Measurements from ENCODE around the gene SRP14.
"Not testable (repeated sequence)": the region's sequence is repeated elsewhere in the genome, so short reads cannot be mapped to it uniquely, and the experiment has no call there.

DNA sequence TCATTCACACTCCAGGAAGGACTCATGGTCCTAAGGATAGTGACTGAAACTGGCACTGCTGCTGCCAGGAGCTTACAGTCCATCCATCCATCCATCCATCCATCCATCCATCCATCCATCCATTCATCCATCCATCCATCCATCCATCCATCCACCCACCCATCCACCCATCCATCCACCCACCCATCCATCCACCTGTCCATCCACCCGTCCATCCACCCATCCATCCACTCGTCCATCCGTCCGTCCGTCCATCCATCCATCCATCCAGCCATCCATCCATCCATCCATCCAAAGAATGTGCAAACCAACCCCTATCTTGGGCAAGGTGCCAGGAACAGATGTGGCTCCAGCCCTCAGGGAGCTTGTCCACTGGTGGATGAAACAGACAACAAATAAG, 46.0 kb downstream of the SRP14 start:
- not testable (repeated sequence) for TF ChIP-seq POLR2A (IDR thresholded peaks at IDR 0.05)
- TF ChIP-seq, protein P1, sequence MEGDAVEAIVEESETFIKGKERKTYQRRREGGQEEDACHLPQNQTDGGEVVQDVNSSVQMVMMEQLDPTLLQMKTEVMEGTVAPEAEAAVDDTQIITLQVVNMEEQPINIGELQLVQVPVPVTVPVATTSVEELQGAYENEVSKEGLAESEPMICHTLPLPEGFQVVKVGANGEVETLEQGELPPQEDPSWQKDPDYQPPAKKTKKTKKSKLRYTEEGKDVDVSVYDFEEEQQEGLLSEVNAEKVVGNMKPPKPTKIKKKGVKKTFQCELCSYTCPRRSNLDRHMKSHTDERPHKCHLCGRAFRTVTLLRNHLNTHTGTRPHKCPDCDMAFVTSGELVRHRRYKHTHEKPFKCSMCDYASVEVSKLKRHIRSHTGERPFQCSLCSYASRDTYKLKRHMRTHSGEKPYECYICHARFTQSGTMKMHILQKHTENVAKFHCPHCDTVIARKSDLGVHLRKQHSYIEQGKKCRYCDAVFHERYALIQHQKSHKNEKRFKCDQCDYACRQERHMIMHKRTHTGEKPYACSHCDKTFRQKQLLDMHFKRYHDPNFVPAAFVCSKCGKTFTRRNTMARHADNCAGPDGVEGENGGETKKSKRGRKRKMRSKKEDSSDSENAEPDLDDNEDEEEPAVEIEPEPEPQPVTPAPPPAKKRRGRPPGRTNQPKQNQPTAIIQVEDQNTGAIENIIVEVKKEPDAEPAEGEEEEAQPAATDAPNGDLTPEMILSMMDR (IDR thresholded peaks at IDR 0.05), result not testable (repeated sequence)
